ENCODE measurements around the gene RPL7L1. TPM values are rescaled to one million over a fixed set of nuclear protein-coding genes. Genes with fewer than 3 reads are reported as not detected.

The RPL7L1 gene
- total and polyA plus RNA-seq, 2 of the 13 experiments (the other 11 are each of a cell fraction or from before 2014, with no cell fraction given), result 51.6 to 179 TPM

DNA sequence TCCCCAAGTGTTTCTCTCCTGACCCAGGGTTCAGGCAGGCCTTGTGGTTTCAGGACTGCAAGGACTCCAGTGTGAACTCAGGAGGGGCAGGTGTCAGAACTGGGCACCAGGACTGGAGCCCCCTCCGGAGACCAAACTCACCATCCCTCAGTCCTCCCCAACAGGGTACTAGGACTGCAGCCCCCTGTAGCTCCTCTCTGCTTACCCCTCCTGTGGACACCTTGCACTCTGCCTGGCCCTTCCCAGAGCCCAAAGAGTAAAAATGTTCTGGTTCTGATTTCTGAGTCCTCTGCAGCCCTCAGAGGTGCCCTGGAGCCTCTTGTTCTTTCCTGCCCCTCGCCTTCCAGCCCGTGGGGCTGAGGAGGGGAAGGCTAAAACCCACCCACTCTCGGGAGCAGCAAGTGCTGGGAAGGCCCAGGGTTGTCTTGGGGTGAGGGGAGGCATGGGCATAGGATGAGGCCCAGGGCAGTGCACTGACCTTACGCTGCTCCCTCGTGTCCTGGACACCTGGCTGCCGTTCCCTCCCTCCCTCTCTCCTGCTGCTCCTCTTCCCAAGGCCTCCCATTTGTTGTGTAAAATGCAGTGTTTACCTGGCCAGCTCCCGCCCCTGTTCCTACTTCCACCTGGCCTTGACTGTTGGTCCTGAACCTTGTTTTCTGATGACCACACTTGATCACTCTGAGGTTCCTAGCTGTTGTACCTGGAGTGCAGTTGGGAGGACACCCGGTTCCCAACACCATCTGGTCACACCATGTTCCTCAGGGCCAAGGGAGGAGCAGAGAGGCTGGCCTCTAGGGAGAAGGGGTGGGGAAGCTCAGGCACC, 59.8 kb downstream of the RPL7L1 start (continued):
- TF ChIP-seq MEIS2 (CRISPR knock-in tag; IDR thresholded peaks at IDR 0.05) (no peak; the same call in 1 of the 2 replicates), CREM (IDR thresholded peaks at IDR 0.05) (peak; percentile 64; the same call in 1 of the 2 replicates), CREM (CRISPR knock-in tag; IDR thresholded peaks at IDR 0.05) (no peak), ZKSCAN1 (IDR thresholded peaks at IDR 0.05; ENCODE audit: low read length) (no peak), ATF7 (IDR thresholded peaks at IDR 0.05) (no peak), ATF7 (CRISPR knock-in tag; IDR thresholded peaks at IDR 0.05) (peak; percentile 91), KLF12 (CRISPR knock-in tag; IDR thresholded peaks at IDR 0.05; ENCODE audit: borderline replicate concordance) (no peak; the same call in 1 of the 2 replicates), ONECUT2 (CRISPR knock-in tag; IDR thresholded peaks at IDR 0.05) (no peak; the same call in 1 of the 2 replicates), IRF2 (CRISPR knock-in tag; IDR thresholded peaks at IDR 0.05) (peak; percentile 90), RARA (CRISPR knock-in tag; IDR thresholded peaks at IDR 0.05) (peak; percentile 97), ZNF724P (CRISPR knock-in tag; IDR thresholded peaks at IDR 0.05; ENCODE audit: borderline replicate concordance) (no peak), FLYWCH1 (CRISPR knock-in tag; IDR thresholded peaks at IDR 0.05) (peak; percentile 87), ZNF558 (CRISPR knock-in tag; IDR thresholded peaks at IDR 0.05; ENCODE audit: borderline replicate concordance) (0 out of 2 replicates have a peak, but pooled peaks have one; percentile 33), ERF (CRISPR knock-in tag; IDR thresholded peaks at IDR 0.05) (peak; percentile 87; the same call in 1 of the 2 replicates), ZC3H4 (CRISPR knock-in tag; IDR thresholded peaks at IDR 0.05; ENCODE audit: borderline replicate concordance) (no peak), ZNF501 (CRISPR knock-in tag; IDR thresholded peaks at IDR 0.05) (peak; percentile 52), TAF15 (IDR thresholded peaks at IDR 0.05; ENCODE audit: low read depth, low read length, poor library complexity, severe bottlenecking) (no peak), MED1 (CRISPR knock-in tag; IDR thresholded peaks at IDR 0.05) (peak; percentile 93), PCBP1 (IDR thresholded peaks at IDR 0.05; ENCODE audit: borderline replicate concordance, low read depth, low read length) (no peak)
- TF ChIP-seq, protein P1, sequence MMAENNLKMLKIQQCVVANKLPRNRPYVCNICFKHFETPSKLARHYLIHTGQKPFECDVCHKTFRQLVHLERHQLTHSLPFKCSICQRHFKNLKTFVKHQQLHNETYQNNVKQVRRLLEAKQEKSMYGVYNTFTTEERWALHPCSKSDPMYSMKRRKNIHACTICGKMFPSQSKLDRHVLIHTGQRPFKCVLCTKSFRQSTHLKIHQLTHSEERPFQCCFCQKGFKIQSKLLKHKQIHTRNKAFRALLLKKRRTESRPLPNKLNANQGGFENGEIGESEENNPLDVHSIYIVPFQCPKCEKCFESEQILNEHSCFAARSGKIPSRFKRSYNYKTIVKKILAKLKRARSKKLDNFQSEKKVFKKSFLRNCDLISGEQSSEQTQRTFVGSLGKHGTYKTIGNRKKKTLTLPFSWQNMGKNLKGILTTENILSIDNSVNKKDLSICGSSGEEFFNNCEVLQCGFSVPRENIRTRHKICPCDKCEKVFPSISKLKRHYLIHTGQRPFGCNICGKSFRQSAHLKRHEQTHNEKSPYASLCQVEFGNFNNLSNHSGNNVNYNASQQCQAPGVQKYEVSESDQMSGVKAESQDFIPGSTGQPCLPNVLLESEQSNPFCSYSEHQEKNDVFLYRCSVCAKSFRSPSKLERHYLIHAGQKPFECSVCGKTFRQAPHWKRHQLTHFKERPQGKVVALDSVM (CRISPR knock-in tag; IDR thresholded peaks at IDR 0.05), result peak; percentile 89
- TF ChIP-seq, protein P2, sequence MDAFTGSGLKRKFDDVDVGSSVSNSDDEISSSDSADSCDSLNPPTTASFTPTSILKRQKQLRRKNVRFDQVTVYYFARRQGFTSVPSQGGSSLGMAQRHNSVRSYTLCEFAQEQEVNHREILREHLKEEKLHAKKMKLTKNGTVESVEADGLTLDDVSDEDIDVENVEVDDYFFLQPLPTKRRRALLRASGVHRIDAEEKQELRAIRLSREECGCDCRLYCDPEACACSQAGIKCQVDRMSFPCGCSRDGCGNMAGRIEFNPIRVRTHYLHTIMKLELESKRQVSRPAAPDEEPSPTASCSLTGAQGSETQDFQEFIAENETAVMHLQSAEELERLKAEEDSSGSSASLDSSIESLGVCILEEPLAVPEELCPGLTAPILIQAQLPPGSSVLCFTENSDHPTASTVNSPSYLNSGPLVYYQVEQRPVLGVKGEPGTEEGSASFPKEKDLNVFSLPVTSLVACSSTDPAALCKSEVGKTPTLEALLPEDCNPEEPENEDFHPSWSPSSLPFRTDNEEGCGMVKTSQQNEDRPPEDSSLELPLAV (CRISPR knock-in tag; conservative IDR thresholded peaks at IDR 0.05; ENCODE audit: low read depth), result no peak
- TF ChIP-seq, protein P3, sequence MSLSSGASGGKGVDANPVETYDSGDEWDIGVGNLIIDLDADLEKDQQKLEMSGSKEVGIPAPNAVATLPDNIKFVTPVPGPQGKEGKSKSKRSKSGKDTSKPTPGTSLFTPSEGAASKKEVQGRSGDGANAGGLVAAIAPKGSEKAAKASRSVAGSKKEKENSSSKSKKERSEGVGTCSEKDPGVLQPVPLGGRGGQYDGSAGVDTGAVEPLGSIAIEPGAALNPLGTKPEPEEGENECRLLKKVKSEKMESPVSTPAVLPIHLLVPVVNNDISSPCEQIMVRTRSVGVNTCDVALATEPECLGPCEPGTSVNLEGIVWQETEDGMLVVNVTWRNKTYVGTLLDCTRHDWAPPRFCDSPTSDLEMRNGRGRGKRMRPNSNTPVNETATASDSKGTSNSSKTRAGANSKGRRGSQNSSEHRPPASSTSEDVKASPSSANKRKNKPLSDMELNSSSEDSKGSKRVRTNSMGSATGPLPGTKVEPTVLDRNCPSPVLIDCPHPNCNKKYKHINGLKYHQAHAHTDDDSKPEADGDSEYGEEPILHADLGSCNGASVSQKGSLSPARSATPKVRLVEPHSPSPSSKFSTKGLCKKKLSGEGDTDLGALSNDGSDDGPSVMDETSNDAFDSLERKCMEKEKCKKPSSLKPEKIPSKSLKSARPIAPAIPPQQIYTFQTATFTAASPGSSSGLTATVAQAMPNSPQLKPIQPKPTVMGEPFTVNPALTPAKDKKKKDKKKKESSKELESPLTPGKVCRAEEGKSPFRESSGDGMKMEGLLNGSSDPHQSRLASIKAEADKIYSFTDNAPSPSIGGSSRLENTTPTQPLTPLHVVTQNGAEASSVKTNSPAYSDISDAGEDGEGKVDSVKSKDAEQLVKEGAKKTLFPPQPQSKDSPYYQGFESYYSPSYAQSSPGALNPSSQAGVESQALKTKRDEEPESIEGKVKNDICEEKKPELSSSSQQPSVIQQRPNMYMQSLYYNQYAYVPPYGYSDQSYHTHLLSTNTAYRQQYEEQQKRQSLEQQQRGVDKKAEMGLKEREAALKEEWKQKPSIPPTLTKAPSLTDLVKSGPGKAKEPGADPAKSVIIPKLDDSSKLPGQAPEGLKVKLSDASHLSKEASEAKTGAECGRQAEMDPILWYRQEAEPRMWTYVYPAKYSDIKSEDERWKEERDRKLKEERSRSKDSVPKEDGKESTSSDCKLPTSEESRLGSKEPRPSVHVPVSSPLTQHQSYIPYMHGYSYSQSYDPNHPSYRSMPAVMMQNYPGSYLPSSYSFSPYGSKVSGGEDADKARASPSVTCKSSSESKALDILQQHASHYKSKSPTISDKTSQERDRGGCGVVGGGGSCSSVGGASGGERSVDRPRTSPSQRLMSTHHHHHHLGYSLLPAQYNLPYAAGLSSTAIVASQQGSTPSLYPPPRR (CRISPR knock-in tag; IDR thresholded peaks at IDR 0.05; ENCODE audit: borderline replicate concordance), result peak; percentile 95
